NCI-H2196 treated with DMSO at 0.1 percent for 48 hours (cell line): ENCODE results near the gene C22orf31.

ENCODE experiments used
- DNase-seq: peaks from one replicate; lab custom pipeline; 2025; ENCODE audit not compliant: unreplicated experiment; lab: John Stamatoyannopoulos, UW

C22orf31 gene

DNA sequence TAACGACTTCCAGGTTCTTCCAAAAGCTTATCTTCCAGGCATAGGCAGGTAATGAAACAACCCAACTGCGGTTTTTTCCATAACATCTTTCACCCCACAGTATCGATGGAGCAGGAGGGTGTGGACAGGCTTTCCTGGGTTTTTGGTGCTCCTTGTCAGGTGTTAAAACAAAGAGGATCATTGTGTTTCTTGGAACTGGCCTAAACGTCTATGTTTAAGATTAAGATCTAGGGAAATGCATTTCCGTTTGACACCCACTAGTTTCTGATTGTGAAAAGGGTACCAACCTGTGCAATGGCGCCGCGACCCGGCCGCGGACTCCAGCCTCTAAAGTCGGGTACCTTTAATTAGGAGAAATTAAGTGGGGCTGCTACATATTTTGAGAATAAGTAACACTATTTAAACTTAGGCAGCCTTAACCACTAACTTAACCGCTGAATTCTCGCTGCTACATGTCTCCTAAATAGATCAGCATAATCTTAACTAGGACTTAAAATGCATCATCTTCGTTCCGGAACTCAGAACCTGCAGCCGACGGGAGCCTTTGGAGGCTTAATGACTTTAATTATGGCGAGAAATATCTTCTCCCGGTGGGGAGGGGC lies 31.5 kb downstream of the C22orf31 start:
- no peak for DNase-seq

DNA sequence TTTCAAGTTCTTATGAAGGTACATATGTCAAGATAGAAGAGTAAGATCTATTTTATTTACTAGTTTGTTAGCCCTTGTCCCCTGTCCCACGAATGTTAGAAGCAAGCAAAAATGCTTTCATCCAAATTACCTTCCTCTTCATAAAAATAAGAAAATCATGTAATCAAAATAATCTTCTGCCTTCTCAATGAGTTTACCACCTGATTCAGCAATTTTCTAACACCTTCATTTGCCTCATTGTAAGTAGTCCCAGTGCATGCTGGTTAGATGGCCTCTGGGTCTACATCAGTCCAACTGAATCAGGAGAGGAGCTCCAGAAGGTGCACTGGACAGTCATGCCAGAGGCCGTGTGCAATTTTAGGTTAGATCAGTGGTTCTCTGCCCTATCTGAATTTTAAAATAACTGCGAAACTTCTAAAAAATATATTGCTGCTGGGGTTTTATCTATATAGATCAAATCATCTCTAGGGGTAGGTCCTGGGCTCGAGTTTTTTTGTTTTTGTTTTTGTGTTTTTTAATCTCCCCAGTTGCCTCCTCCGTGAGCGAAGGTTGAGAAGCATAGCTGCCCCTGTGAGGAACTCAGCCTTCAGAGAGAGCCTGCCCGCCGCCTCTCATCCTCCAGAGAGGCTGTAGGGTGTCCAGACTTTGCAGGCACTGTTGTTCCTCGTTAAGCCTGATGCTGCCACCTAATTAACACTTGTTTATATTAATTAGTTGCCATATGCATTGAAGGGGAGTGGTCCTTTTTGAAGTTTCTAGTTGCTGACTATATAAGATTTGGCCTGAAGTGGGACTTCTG lies 32.2 kb downstream of the C22orf31 start:
- DNase-seq, result no peak

DNA sequence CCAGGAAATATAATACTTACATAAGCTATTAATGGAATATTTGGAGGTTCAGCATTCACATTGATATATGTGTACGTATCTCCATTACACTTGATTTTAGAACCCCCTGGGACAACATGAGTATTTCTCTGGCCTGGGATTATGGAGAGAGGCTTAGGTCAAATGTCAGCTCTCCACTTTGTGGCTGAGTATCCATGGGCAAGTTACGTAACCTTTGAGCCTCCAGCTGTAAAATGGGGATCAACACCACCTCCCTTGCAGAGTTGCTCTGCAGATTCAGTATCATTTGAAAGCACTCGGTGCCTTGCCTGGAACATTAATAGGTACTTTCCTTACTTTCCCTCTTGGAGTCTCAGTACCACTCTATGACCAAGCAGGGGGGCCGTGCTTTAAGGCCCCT lies 33.2 kb downstream of the C22orf31 start:
- DNase-seq, result no peak

DNA sequence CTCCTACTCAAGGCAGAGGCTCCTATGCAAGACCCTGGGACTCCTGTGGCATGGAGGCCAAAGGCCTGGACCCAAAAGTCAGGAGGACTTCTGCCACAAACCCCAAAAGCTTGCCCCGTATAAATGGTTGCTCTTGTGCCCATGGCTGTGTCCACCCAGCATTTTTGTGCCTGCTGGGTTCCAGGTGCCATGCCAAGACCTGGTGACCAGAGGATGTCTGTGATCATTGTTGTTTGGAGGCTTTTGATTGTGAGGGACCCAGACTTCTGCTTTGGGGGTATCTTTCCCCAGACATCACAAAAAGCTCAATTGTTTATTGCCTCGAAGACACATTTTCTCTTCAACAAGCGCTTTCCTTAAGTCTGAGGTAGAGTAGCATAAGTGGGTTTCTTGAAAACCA lies 35.1 kb downstream of the C22orf31 start:
- DNase-seq, result no peak

DNA sequence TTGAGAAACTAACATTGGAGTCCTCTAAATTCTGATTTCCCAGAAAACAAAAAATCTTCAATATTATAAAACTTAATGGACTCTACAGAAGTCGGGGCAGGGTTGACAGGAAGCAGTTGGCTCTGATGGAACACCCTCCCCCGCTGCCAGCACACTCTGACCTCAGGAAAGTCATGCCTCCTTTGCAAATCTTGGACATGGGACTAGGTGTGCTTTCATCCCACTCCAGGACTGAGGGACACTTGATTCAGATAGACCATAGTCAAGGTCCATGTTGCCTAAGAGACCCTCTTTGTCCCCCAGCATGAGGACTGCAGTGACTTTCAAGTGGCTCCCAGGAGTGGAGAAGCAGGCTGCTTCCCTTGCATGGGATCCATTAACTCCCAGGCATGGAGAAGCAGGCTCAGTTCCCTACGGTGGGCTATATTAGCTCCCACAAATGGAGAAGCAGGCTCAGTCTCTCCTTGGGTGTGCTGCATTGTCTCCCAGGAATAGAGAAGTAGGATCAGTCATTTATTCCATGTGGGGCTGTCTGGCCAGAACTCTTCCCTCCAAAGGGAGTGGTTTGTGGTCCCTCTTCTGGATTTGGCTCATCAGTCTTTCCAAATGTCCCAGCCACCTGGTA lies 38.3 kb downstream of the C22orf31 start:
- DNase-seq, result no peak

DNA sequence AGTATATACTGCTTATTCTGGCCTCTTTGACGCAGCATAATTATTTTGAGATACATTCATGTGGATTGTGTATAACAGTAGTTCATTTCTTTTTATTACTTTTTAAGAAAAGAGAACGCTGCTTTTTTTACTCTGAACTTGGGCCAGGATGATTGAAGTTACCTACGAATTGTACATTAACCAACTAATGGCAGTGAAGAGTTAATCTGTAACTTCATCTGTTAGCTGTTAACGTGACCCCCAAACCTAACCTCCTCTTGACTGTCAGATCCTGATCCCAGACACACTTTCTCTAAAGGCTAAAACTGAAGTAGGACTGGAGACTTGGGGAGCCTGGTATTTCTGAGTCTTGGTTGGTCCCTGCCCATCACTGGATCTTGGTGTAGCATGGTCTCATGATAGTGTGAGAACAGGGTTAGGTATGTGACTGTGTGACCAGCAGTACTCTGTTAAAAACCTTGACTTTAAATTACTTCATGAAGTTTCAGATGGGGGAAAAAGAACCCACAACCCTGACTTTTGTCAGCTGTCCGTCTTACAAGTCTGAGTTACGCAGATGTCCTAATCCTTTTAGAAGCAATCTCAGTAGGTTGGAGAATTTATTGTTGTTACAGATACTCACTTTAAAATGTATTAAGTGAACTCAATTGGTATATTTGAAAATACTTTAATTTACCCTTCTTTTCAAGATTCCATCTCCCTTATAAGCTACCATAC lies 39.4 kb downstream of the C22orf31 start:
- no peak for DNase-seq

DNA sequence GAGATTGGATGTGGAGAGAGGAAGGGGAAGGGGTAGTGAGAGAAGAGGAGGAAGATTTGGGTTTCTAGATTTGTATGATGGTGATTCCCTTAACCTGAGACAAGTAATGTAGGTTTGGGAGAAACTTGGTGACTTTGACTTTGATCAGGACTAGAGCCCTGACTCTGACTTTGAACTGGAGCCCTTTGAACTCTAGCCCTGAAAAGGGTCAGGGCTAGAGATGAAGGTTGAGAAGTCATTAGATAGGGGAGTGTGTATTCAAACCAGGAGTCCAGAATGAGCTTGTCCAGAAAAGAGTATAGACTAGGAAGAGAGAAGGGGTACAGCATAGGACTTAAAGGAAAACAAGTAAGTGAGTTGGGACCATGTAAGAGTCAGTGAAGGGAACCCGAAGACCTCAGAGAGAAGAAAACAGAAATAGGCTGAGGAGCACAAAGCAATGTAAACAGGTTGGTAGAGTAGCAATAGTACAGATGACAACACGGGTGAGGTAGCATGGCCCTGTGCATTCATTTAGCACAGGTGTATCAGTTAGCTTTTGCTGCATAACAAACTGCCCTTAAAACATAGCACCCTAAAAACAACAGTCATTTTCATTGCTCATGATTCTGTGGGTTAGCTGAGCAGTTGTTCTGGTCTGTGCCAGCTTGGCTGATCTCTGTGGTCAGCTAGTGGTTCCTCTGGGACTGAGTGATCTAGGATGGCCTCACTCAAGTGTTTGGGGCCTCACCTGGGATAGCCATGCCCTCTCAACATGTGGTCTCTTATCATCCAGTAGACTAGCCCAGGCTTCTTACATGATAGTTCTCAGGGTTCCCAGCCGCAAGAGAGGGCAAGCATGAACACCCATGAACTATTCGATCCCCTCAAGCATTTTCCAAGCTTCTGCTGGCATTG lies 43.1 kb downstream of the C22orf31 start:
- no peak for DNase-seq

DNA sequence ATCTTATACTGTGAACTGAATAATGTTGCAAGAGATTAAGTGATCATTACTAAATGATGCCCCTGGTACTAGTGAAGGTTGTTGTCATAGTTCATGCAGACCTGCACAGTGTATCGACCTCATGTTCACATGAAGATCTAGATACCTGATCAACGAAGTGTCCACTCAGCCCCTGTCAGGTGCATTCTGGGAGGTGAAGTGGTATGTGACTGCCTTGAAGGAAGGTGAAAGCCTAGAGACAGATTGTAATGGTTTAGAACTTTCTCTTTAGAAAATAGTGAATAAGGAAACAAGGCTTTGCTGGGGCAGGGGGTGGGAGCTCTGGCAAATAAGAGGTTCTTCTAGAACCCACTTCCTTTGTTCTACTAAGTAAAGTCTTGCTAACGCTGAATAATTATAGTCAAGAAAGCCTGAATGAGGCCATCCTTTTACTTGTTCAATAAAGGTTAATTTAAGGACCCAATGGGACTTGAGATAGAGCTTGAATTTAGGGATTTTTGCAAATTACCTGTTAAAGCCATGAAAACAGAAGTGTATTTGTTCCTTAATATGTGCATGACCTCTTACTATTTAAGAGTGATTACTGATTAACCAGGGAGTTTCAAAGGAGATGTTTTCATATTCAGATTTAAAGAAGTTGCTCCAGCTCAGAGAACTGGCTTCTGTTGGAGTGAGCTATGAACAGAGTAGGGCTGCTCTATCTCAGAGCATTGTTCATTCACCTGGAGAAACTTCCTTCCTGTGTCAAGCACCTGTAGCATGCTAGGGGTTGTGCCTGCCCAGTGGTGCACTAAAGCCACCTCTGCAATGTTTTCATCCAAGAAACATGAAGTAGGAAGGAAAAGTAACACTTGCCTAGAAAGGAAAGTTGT lies 45.3 kb downstream of the C22orf31 start:
- no peak for DNase-seq

DNA sequence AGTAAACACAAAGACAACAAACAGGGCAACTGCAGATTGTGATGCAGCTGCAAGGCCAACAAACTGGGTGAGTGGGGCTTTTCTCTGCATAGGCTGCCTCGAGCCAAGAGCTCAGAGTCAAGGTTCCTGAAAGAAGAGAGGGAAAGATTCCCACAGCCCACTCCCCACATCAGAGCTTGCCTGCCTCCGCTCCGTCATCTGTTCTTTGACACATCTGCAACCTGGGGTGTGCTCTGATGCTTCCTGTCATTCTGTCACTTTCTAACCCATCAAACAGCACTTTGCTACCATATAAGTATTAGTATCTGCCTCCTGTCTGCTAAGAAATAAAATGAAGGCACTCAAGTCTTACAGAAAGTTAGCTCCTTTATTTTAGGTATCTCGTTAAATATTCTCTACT lies 46.9 kb downstream of the C22orf31 start:
- DNase-seq, result no peak

DNA sequence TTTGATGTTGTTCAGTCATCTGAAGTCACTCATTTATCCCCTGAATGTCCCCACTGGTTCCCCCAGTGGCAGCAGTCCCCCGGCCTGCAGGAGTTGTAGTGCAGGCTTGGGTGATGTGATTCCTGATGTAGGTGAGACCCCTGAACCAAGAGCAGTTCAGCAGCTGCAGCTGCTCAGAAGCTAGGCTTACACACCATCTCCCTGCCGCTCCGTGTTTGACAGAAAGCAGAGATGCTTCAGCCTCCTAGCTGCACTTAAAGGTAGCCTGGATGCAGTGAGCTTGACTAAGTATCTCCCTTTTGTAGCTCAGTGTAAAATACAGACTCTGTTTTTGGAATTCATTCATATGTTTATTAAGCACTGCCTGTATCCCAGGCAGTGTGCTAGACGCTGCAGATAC lies 47.3 kb downstream of the C22orf31 start:
- no peak for DNase-seq

DNA sequence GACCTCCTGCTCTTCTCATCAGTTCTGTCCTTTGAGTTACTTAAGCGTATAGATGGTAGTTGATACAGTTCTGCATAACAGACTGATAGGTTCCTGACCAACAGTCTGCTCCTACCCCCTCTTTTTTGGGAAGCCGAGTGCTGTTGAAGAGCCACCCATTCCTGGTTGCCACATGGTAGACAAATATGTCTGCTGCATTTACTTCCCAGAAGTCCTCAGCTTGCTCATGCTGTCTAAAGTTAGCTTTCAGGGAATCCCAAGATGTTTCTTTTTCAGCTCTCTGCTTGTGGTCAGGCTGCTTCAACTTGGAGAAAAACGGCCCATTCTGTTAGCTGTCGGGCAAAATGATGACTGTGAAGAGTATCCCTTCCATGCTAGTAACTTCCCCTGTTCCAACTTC lies 48.7 kb downstream of the C22orf31 start:
- DNase-seq, result no peak

DNA sequence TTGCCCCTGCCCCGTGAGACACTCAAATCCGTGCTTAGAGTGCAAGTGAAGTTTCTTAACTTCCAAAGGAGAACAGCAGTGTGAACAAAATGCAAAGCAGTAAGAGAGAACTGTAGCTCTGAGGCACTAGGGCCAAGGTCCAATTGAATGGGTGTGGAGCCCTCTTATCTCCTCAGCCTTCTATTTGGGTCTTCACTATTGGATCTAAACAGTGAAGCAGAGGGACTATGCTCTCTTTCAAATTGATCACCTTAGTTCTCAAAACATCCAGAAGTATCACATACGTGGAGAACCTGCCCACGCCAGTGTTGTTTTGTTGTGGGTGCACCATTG lies 49.6 kb downstream of the C22orf31 start:
- DNase-seq, result no peak

DNA sequence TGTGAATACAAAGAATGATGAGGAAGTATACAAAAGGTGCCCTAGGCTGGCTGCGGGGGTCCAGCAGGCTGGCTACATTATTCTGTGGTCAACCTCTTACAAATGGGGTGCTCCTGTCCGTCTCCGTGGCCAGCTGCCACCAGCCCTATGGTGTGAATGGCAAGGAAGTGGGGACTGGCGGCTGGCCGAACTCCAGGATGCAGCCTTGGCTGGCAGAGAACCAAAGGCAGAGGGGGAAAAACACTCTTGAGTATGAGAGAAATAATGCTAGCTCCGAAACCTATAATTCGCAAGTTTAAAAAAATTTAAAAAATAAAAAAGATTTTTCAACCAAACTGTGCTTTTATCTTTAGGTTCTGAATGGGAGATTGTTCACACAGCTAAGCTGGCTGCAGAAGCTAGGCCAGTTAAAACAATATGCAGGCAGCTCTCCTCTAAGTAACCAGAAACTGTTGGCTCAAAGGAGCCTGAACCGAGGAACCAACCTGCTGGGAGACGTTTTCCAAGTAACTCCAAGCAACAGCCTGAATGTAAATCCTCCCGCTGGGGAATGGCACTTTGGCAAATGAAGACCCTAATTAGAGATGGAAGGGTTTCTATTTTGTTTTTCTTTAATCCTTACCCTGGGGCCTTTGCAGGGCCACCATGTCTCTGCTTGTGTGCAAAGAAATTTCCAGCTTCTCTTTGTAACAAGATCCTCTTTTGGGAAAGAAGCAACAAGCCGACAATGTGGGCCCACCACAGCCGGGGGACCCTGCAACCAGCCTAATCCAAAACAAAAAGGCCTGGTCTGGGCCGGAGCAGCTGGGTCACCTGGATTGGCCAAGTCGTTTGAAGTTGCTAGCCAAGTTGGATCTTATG lies 50.2 kb downstream of the C22orf31 start:
- no peak for DNase-seq

DNA sequence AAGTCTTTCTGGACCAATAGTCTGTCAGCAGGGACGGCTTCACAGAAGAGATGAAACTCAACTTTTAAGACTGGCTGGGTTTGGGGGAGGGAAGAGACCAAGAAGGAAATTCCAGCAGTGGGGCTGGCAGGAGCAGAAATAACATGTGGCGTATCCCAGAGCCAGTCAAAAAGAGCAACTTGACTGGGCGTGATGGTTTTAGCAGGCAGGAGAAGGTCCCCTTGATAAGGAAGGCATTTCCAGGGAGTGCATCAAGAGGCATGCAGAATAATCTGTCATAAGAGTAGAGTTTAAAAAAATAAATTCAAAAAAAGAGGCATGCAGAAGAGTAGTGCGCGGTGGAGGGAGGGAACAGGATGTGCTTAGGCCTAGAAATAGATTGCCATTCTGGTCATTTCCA lies 52.5 kb downstream of the C22orf31 start:
- no peak for DNase-seq
